GM12878 (cell line): ENCODE results near the gene NOL3. TPM values are rescaled to one million over a fixed set of nuclear protein-coding genes. Genes with fewer than 3 reads are reported as not detected.

ENCODE experiments used
- ATAC-seq: fragments of 200-7000 bp; cut with Tn5 transposase; 3 replicates; pipeline ENCODE4 v1.9.1; 2020; ENCODE audit warnings: mild to moderate bottlenecking, moderate library complexity
- BruUV-seq: library from RNA; stranded (reverse); fragments of 400-500 nt; replicated peaks from 2 replicates; lab custom pipeline; 2021; lab: Mats Ljungman, UMichigan
- CTCF ChIA-PET: fragments of 300-600 bp; sonication (Branson Sonifier 250); formaldehyde crosslinking; extraction: SDS; loops from one replicate; lab custom pipeline; 2021; ENCODE audit warnings: inconsistent platforms; lab: Yijun Ruan, JAX
- POLR2A ChIA-PET: fragments of 350-600 bp; formaldehyde crosslinking; extraction: SDS; loops from one replicate; lab custom pipeline; 2021; ENCODE audit warnings: inconsistent platforms; lab: Charles Lee
- RAD21 ChIA-PET: fragments of 300-600 bp; sonication (Branson Sonifier 250); formaldehyde crosslinking; loops from one replicate; lab custom pipeline; 2023; ENCODE audit warnings: antibody characterized with exemption; ENCODE audit not compliant: unreplicated experiment; lab: Charles Lee
- SMC1A ChIA-PET: fragments of 300-600 bp; sonication (Branson Sonifier 250); formaldehyde crosslinking; loops from one replicate; lab custom pipeline; 2023; ENCODE audit not compliant: unreplicated experiment, uncharacterized antibody; lab: Charles Lee
- DNase-seq: peaks from one replicate; pipeline ENCODE4 v3.0.0-alpha.2; 2011; ENCODE audit warnings: low read depth, low spot score
- FAIRE-seq: peaks from 3 replicates; lab custom pipeline; 2011; peaks lifted over from hg19 to GRCh38; lab: Jason Lieb, UNC
- H2AFZ ChIP-seq: 2 replicates; pipeline ENCODE4 v1.6.0; 2011; ENCODE audit warnings: low read depth, low read length, control low read depth; ENCODE audit not compliant: control insufficient read depth
- H3K27ac ChIP-seq: 2 replicates; pipeline ENCODE4 v1.5.1; 2011; ENCODE audit warnings: control low read depth; ENCODE audit not compliant: control insufficient read depth, insufficient read depth
- H3K27me3 ChIP-seq, 2 experiments: replicated peaks in 1 of 2; 2 replicates each; pipeline versions ENCODE4 v1.6.0 to v1.6.1; 2011; ENCODE audit warnings: low read length in 1 of 2; ENCODE audit not compliant: control insufficient read depth in 2 of 2, insufficient read depth in 2 of 2
- H3K36me3 ChIP-seq, 2 experiments: 2 replicates each; pipeline ENCODE4 v1.5.1; 2011; ENCODE audit warnings: low read length in 1 of 2; ENCODE audit not compliant: control insufficient read depth in 2 of 2, insufficient read depth in 2 of 2
- H3K4me1 ChIP-seq: 2 replicates; pipeline ENCODE4 v1.6.1; 2011; ENCODE audit warnings: mild to moderate bottlenecking, low read length, moderate library complexity, mixed read lengths; ENCODE audit not compliant: control insufficient read depth, insufficient read depth
- H3K4me2 ChIP-seq: 2 replicates; pipeline ENCODE4 v1.6.0; 2011; ENCODE audit warnings: control low read depth; ENCODE audit not compliant: control insufficient read depth, insufficient read depth
- H3K4me3 ChIP-seq: fragments of 200-600 bp; sonication (generic); 2 replicates; pipeline ENCODE4 v1.5.1; 2016
- H3K79me2 ChIP-seq: 2 replicates; pipeline ENCODE4 v1.6.0; 2011; ENCODE audit warnings: low read length; ENCODE audit not compliant: control insufficient read depth, insufficient read depth
- H3K9ac ChIP-seq: 2 replicates; pipeline ENCODE4 v1.8.0; 2011; ENCODE audit warnings: low read length, control low read depth, mixed read lengths; ENCODE audit not compliant: control insufficient read depth, insufficient read depth
- H3K9me3 ChIP-seq: replicated peaks from 3 replicates; pipeline ENCODE4 v1.5.1; 2011; ENCODE audit warnings: mild to moderate bottlenecking, low read length; ENCODE audit not compliant: control insufficient read depth, insufficient read depth
- H4K20me1 ChIP-seq: 2 replicates; pipeline ENCODE4 v1.6.0; 2011; ENCODE audit not compliant: control insufficient read depth, insufficient read depth
- HDAC2 ChIP-seq: fragments of 200-600 bp; sonication (generic); IDR thresholded peaks from 2 replicates; pipeline ENCODE4 v1.6.1; 2017
- IKZF2 ChIP-seq, 2 experiments: fragments of 450-650 bp; IDR thresholded peaks; 2 replicates each; pipeline ENCODE4 v1.6.1; 2017; ENCODE audit warnings: mild to moderate bottlenecking in 2 of 2, moderate library complexity in 2 of 2
- JUNB ChIP-seq: IDR thresholded peaks from 2 replicates; pipeline ENCODE4 v1.6.1; 2016; ENCODE audit warnings: antibody characterized with exemption, mild to moderate bottlenecking
- POLR2A ChIP-seq: IDR thresholded peaks from 2 replicates; pipeline ENCODE4 v1.6.1; 2011; ENCODE audit warnings: low read depth, mild to moderate bottlenecking, low read length
- WGBS: methylation state at CpG from one replicate; pipeline ENCODE4 v1.1.6; 2016; ENCODE audit warnings: low lambda C conversion rate; ENCODE audit not compliant: insufficient replicate concordance, insufficient coverage; ENCODE audit errors: missing lambda C conversion rate; 5-methylcytosine and 5-hydroxymethylcytosine counted together
- in situ Hi-C: fragments of 300-500 bp; cut with MboI; formaldehyde crosslinking; loops from 9 replicates; pipeline ENCODE4 v1.14.3; 2018; ENCODE audit warnings: mixed read lengths
- intact Hi-C: fragments of 100-400 bp; cut with micrococcal nuclease; formaldehyde crosslinking; loops from one replicate; pipeline ENCODE4 v1.14.2; 2022; ENCODE audit not compliant: unreplicated experiment
- polyA plus RNA-seq, 11 experiments: library from polyadenylated mRNA; depleted of rRNA in 4 of 11; unstranded in 6 of 11; stranded (reverse) in 5 of 11; fragments of >200 nt; fragmentation: Nextera tagmentation in 4 of 11; fragmentation: Illumina TruSeq in 1 of 11; extraction: Ambion mirVana in 4 of 11; extraction: Trizol in 1 of 11; gene quantifications; 1 replicate in 1 of 11; 2 replicates in 10 of 11; pipeline versions ENCODE4 v1.2.1 to v1.2.3, GENCODE V29; 2011 to 2016; ENCODE audit warnings: inconsistent platforms in 2 of 11, missing spikeins in 2 of 11, low read depth in 1 of 11
- total RNA-seq, 4 experiments: library from RNA; depleted of rRNA in 3 of 4; stranded (reverse); fragments of >200 nt in 3 of 4; fragmentation: Illumina TruSeq in 1 of 4; extraction: Trizol in 1 of 4; gene quantifications; 2 replicates each; pipeline versions ENCODE4 v1.2.1 to v1.2.3, GENCODE V29; 2013 to 2021
- TF ChIP-seq, protein P1 (sequence below): fragments of 450-650 bp; conservative IDR thresholded peaks from 2 replicates; pipeline ENCODE4 v1.6.1; 2017; ENCODE audit warnings: mild to moderate bottlenecking, moderate library complexity
- TF ChIP-seq, protein P2 (sequence below): fragments of 150-350 bp; IDR thresholded peaks from 2 replicates; pipeline ENCODE4 v1.6.1; 2014; ENCODE audit warnings: mild to moderate bottlenecking, low read depth, low read length
- TF ChIP-seq, protein P3 (sequence below): fragments of 450-650 bp; formaldehyde crosslinking; IDR thresholded peaks from 2 replicates; pipeline ENCODE4 v1.5.0; 2022; ENCODE audit warnings: mild to moderate bottlenecking, missing genetic modification characterization
- TF ChIP-seq, protein P4 (sequence below): IDR thresholded peaks from 2 replicates; pipeline ENCODE4 v1.6.1; 2012; ENCODE audit warnings: low read depth, low read length, improper control_type of control experiment

NOL3 gene
- total and polyA plus RNA-seq, 10 of the 15 experiments (the other 5 are each of a cell fraction or from before 2014, with no cell fraction given) = 0.31 to 18.4 (median 2.7) TPM

DNA sequence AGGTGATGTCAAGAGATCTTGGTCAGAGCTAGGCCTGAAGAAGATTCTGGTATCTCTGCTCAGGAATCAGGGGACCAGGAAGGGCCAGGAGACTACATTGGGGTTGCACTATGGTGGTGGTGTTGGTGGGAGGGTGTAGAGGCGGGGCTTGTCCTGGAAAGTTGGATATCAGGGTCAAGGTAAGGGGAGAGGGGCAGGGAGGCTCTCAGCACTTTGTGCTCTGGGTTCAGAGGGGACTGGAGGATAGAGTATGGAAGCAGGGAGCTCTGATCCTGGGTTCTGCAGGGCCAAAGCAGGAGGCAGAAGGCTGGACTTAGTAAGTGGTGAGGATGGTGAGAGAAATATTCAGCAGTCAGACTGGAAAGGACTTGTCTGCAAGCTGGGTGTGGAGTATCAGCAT is 3.0 kb downstream of the NOL3 start:
- DNase-seq (no peak), ATAC-seq (no peak), FAIRE-seq (no peak)
- Histone ChIP-seq H3K9ac (peak overlapping the region; percentile 7; the same call in 1 of the 2 replicates), H3K4me1 (peaks cover 42% of the 10 kb centered on the region), H3K27me3 (no peaks in the 10 kb centered on the region), H2AFZ (no peak overlapping the region), H3K27ac (no peak overlapping the region), H4K20me1 (no peaks in the 10 kb centered on the region), H3K36me3 (no peaks in the 10 kb centered on the region), H3K4me3 (peak overlapping the region; percentile 55), H3K79me2 (no peaks in the 10 kb centered on the region), H3K9me3 (no peaks in the 10 kb centered on the region), H3K4me2 (peak overlapping the region; percentile 99)
- intact Hi-C loops (no loop called here), in situ Hi-C loops (no loop called here)
- POLR2A ChIA-PET = interaction anchor here (0.6 to 10.9 kb wide), 5 partner anchors 9 to 252 kb away, joined by 3 to 137 read pairs (median 4); partner anchors contain the start of genes FBXL8, HSF4 and TRADD
- CTCF ChIA-PET = interaction anchor here (0.8 to 5.3 kb wide), 6 partner anchors 8 to 292 kb away, joined by 3 to 36 read pairs (median 4); partner anchors contain the start of genes FBXL8 and TRADD
- TF ChIP-seq, protein P1, sequence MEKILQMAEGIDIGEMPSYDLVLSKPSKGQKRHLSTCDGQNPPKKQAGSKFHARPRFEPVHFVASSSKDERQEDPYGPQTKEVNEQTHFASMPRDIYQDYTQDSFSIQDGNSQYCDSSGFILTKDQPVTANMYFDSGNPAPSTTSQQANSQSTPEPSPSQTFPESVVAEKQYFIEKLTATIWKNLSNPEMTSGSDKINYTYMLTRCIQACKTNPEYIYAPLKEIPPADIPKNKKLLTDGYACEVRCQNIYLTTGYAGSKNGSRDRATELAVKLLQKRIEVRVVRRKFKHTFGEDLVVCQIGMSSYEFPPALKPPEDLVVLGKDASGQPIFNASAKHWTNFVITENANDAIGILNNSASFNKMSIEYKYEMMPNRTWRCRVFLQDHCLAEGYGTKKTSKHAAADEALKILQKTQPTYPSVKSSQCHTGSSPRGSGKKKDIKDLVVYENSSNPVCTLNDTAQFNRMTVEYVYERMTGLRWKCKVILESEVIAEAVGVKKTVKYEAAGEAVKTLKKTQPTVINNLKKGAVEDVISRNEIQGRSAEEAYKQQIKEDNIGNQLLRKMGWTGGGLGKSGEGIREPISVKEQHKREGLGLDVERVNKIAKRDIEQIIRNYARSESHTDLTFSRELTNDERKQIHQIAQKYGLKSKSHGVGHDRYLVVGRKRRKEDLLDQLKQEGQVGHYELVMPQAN = no peak
- TF ChIP-seq POLR2A (no peak), HDAC2 (no peak), IKZF2 (IDR thresholded peaks at IDR 0.05) (no peak), JUNB (no peak)
- TF ChIP-seq, protein P2, sequence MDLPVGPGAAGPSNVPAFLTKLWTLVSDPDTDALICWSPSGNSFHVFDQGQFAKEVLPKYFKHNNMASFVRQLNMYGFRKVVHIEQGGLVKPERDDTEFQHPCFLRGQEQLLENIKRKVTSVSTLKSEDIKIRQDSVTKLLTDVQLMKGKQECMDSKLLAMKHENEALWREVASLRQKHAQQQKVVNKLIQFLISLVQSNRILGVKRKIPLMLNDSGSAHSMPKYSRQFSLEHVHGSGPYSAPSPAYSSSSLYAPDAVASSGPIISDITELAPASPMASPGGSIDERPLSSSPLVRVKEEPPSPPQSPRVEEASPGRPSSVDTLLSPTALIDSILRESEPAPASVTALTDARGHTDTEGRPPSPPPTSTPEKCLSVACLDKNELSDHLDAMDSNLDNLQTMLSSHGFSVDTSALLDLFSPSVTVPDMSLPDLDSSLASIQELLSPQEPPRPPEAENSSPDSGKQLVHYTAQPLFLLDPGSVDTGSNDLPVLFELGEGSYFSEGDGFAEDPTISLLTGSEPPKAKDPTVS = no peak
- TF ChIP-seq, protein P3, sequence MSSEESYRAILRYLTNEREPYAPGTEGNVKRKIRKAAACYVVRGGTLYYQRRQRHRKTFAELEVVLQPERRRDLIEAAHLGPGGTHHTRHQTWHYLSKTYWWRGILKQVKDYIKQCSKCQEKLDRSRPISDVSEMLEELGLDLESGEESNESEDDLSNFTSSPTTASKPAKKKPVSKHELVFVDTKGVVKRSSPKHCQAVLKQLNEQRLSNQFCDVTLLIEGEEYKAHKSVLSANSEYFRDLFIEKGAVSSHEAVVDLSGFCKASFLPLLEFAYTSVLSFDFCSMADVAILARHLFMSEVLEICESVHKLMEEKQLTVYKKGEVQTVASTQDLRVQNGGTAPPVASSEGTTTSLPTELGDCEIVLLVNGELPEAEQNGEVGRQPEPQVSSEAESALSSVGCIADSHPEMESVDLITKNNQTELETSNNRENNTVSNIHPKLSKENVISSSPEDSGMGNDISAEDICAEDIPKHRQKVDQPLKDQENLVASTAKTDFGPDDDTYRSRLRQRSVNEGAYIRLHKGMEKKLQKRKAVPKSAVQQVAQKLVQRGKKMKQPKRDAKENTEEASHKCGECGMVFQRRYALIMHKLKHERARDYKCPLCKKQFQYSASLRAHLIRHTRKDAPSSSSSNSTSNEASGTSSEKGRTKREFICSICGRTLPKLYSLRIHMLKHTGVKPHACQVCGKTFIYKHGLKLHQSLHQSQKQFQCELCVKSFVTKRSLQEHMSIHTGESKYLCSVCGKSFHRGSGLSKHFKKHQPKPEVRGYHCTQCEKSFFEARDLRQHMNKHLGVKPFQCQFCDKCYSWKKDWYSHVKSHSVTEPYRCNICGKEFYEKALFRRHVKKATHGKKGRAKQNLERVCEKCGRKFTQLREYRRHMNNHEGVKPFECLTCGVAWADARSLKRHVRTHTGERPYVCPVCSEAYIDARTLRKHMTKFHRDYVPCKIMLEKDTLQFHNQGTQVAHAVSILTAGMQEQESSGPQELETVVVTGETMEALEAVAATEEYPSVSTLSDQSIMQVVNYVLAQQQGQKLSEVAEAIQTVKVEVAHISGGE (CRISPR knock-in tag) = no peak
- TF ChIP-seq, protein P4, sequence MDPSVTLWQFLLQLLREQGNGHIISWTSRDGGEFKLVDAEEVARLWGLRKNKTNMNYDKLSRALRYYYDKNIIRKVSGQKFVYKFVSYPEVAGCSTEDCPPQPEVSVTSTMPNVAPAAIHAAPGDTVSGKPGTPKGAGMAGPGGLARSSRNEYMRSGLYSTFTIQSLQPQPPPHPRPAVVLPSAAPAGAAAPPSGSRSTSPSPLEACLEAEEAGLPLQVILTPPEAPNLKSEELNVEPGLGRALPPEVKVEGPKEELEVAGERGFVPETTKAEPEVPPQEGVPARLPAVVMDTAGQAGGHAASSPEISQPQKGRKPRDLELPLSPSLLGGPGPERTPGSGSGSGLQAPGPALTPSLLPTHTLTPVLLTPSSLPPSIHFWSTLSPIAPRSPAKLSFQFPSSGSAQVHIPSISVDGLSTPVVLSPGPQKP = no peak
- WGBS = 33% methylated on average over 1 of the region's 1 CpG
- RAD21 ChIA-PET = interaction anchor here (0.6 to 2.0 kb wide), 4 partner anchors 12 to 948 kb away, joined by 3 to 7 read pairs (median 3); partner anchors contain the start of gene B3GNT9
- SMC1A ChIA-PET = interaction anchor here (0.6 to 1.4 kb wide), 5 partner anchors 9 to 146 kb away, joined by 3 to 9 read pairs (median 4); no protein-coding TSS in a partner anchor
- BruUV-seq = no TSS peak
